SIG-M5 (cell line): ENCODE results near the gene ARPC1A.

ENCODE experiments used
- DNase-seq: peaks from one replicate; lab custom pipeline; 2025; lab: John Stamatoyannopoulos, UW

The ARPC1A gene

DNA sequence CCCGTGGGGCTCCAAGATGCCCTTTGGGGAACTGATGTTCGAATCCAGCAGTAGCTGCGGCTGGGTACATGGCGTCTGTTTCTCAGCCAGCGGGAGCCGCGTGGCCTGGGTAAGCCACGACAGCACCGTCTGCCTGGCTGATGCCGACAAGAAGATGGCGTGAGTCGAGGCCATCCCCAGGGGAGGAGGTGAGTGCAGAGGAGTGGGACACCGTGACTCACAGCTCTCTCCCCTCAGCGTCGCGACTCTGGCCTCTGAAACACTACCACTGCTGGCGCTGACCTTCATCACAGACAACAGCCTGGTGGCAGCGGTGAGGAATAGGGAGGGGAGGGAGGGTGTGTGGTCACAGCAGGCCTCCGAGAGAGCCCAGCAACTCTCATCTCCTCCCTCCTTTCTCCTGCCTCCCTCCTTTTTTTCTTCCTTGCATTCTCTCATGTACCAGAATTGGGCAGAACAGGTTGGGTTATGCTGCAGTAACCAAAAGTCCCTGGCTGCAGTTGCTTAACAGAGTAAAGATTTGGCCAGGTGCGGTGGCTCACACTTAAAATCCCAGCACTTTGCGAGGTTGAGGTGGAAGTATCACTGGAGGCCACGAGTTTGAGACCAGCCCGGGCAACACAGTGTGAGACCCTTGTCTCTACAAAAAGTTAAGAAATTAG, 65.4 kb downstream of the ARPC1A start:
- no peak for DNase-seq

DNA sequence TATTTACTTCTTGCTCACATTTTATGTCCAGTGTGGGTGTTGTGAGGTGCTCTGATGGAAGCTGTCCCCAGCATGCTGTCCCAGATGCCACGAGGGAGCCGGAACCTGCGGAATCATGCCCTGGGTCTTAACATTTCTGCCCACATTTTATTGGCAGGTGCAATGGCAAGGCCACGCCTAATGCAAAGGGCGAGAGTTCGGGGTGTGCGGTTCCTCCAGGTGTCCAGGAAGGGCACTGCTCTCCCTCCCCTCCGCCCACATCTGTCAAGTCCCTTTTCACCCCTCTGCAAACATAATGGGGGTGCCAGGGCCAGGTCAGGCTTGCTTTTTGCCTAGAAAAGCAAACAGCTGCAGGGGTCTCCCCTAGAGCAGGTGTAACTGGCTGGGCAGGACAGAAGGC, 66.3 kb downstream of the ARPC1A start:
- no peak for DNase-seq

DNA sequence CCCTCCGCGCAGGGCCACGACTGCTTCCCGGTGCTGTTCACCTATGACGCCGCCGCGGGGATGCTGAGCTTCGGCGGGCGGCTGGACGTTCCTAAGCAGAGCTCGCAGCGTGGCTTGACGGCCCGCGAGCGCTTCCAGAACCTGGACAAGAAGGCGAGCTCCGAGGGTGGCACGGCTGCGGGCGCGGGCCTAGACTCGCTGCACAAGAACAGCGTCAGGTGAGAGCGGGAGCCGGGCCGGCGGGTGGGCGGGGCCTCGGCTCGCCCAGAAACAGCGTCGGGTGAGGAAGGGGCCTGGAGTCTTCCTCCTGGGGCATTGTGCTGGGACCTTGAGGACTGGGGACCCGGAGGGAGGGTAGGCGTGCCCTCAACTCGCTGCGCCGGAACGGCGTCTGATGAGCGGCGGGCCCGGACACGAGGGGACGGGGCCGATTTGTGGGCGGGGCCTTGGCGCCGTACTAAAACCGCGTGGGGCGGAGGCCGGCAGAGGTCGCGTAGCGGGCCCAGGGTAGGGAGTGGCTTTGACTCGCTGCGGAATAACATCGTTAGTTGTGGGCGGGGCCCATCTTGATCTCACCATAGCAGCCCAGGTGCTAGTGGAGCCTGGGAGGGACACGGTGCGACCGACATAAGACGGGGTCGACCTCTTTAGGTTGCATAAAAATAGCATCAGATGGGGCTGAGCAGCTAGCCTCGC, 67.1 kb downstream of the ARPC1A start:
- DNase-seq: no peak

DNA sequence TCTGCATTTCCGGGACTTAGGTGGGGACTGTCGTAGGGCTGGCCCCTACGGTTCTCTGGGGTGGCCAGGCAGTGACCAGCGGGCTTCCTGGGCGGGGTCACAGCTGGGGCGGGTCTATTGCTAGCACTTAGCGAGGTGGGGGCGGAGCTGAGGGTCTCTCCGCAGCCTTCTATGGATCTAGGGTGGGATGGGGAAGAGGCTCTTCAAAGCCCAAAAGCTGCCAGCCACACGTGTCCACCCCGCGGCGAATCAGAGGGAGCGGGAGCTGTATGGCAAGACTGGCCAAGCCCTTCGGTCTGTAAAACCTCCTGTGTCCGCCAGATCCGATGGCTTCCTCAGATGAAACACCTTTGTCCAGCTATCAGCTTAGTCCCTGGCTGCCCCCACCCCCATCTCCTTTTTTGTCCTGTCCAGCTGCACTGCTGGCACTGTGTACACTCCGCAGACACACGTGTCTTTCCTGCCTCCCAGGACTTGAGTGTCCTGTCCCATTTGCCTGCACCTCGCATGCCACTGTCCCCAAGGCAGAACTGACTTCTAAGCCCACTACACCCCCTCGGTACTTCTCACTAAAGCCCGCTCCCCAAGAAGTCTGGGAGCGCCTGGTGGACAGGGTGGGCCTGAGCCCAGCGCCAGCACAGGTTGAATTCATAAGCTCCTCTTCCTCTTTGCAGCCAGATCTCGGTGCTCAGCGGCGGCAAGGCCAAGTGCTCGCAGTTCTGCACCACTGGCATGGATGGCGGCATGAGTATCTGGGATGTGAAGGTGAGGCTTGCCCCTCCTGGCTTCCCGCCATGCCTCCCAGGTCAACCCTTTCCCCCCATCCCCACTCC, 67.9 kb downstream of the ARPC1A start:
- no peak for DNase-seq

DNA sequence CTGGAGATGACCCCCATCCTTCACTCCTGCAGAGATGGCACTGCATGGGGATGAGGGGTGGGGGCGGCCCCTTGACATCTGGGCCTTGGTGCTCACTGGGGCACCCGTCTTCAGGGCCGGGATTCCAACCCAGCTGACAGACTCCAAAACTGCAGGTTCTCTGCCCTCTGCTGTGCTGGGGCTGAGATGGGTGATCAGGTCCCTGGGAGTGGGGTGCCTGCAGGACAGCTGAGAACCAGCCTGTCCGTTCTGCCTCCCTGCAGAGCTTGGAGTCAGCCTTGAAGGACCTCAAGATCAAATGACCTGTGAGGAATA, 68.4 kb downstream of the ARPC1A start:
- DNase-seq: no peak

DNA sequence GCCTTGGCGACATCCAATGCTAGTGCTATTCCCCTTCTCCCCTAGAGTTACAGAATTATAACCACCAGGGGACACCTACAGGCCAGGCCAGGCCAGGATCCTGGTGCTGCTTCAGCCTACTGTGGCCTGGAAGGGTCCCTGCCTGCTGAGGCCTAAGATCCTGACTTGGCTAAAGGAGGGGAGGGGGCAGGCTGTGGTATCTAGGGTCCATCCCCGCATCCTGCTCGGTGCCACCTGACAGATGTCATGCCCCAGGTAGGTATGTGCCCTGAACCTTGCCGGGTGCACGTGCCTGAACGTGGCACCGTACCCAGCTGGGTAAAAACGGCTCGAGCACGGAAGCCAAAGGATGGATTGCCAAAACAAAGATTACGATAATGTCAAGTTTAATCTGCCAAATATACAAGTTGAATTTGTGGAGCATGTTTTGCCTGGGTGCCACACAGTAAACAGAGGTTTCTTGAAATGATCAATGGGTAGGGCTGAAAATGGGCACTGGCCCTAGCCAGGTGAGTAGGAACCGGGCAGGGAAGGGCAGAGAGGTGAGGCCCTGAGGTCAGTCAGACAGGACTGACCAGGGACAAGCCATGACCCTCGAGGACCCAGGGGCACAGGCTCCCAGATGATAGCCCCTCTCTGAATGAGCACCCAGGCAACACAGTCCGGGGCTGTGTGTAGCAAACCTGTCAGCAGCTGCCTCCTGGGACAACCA, 70.1 kb downstream of the ARPC1A start:
- no peak for DNase-seq

DNA sequence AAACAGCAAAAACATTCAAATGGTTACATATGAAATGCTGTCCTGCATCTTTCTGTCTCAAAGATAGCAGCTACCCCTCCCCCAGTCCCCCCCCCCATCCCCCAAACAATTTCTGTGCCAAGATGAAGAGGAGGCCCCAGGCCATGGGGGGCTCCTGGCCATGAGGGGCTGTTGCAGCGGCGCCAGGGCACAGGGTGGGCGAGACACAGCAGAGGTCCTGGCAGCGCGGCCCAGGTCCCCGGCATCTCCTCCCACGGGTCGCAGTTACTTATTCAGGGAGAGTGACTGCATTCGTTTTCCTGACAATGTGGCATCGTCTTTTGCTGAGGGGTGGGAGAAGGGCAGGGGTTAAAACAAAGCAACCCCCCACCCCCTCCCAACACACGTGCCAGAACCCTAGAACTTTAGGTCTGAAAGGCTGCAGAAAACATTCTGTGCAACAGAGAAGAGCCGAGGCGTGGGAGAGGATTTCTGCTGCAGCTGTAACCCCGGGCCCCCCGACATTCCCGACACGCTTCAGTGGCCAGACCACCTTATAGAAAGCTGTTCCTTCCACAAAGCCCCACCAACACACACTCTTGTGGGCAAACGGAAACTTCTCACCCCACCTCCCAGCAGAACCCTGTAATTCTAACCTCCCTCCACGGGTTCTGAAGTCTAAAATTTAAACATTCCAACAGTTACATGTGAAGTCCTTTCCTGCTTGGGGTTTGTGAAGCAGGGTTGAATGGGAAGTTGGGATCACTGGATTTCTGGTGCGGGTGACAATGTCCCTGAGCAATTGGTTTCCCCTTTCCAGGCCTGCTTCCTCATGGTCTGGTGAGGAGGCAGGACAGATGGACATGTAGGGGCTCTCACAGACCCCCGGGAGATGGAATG, 71.0 kb downstream of the ARPC1A start:
- no peak for DNase-seq

DNA sequence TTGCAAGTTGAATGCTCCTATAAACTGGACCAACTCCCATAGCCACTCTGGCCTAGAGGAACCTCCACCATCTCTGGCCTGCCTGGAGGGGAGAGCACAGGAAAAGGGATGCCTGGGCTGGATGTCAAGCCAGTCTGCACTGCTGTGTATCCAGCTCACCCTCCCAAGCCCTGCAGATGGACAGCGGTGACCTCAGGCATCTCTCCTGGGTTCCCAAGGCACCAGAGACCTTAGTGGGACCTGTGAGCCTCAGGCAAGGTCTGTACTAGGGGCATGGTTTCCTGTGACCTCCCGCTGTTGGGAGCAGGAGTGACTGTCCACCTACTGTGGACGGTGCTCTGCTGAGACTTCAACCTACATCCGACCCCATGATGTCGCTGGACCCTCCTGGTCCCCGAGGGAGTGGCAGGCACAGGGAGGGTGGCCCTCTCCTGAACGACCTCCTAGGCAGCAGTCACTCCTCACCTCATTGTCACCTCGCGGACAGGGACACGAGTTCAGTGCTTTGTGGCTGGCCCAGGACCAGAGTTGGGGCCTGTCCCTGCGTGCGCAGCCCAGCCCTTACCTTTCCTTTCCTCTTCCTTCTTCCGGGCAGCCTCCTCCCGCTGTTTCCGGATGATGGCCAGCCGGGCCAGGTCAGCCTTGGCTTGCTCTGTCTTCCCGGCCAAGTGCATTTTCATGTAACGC, 71.7 kb downstream of the ARPC1A start:
- no peak for DNase-seq

DNA sequence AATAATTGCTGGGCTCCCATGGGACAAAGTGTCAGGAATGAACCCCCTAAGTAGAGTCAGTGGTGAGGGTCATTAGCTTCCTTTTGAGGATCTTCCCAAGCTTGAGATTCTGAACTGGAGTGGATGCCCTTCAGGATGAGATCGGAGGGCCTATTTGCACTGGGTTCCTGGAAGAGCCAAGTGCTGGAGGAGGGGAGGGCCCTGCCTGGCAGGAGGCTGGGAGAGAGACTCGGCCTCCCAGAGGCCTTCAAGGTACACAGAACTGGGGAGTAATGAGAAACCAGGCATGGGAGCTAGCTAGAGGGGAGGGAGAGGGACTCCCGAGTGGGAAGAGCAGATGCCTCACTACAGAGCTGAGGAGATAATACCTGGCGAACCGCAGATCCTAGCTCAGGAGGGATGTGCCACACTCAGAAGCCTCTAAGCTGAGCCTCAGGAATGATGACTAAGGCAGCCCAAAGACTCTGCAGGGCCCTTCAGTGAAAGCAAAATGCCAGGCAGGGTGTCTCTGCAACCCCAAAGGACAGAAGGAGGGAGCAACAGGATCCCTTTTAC, 73.3 kb downstream of the ARPC1A start:
- no peak for DNase-seq

DNA sequence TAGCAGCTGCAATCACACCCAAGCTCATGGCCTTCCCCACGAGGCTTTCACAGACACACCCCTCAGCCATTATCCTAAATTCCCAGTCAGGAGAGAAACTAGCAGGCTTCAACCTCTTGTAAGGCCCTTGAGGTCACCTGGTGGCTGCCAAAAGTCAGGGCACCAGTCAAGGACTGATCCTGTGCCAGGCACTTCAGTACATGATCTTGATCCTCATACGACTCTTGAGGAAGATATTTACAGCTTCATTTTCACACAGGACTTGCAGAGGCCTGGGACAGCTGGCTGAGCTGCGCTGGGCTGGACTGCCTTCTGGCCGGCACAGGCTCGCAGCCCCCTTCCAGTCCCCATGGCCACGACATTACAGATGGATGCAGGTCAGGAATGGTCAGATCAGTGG, 73.9 kb downstream of the ARPC1A start:
- no peak for DNase-seq

DNA sequence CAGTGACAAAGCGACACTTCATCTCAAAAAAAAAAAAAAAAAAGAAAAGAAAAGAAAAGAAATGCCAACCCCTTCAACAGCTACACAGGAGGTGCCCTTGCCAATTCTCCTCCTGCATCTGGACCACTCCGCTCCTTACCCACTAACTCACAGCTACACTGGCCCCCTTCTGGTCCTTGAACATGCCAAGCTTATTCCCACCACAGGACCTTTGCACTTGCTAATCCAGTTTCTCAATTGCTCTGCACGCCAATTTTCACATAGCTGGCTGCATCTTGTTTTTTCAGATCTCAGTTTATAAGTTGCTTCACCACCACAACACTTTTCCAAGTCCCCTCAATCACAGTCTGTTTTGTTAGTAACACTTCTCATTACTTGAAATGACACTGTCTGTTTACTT, 77.2 kb downstream of the ARPC1A start:
- no peak for DNase-seq

DNA sequence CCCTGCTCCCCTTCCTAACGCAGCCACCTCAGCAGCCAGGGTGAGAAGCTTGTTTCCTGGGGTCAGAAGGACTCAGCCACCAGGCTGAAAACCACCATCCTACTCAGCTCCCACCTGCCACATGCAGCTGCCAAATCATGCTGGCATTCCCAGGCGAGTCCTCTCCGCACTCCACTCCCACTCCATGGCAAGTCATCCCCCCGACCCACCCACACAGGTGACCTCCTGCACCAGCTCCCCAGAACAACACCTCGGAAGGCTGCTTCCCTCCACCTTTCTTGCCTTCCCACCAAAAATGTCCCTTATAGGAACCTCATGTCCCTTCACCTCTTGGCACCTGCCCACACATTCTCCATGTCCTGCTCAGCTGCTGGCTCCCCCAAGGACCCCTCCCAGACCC, 78.1 kb downstream of the ARPC1A start:
- no peak for DNase-seq

DNA sequence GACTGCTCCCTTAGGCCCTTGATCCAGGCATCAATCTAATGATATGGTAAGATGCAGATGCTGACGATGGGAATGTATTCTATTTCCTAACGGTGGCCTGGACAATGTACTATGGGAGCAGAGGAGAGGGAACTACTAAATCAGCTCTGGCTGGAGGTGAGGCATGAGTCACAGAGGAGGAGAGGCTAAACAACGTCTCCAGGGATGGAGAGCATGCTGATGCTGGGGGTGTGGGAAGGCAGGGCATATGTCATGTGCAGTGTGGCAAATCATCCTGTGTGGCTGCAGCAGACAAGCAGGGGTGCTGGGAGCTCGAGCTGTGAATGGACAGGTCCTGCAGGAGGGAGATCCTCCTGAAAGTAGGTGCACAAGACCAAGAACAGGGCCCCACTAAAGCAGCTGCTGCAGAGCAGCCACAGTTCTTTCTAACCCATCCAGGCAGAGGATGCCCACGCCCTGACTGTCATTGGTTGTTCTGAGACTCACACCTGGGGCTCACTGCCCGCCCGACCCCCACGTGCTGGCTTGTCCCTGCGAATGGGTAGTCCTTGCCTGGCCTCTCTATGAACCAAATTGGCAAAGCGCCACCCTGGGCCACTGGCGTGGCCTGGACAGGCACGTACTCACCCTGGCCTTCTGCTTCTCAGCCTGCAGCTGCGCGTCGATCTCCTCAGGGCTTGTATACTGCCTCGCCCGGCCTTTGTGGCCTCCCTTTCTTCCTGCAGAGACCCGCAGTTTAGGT, 78.7 kb downstream of the ARPC1A start:
- no peak for DNase-seq

DNA sequence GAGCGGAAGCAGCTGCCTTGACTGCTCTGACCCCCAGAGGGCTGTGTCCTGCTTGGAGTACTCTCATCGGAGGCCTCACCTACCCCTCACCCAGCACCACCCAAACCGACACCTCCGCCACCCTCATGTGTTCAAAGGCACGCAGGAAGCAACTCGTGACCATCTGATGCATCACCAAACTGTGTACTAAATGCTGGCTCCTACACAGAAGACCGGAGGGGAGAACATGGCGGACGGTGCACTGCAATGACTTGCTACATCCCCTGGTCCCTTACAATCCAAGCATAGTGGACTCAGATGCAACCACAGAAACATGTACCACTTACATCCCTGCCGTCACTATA, 79.3 kb downstream of the ARPC1A start:
- no peak for DNase-seq

DNA sequence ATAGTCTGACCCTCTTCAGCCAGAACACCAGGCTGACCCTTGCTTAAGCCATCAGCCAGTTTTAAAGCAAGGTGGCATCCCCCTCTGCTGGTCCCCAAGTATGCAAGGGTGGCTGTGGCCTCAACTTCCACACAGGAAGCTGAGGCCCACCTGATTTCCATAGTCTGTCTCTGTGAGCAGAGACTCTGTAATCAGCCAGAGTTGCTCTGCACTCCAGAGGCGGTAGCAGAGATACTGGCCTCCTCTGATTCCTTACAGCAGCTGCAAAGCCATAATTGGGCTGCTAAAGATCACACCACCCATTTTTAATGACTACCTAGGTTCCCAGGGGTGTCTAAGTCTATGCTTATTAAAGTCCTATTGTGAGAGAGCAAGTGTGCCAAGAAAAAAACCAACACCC, 80.9 kb downstream of the ARPC1A start:
- DNase-seq: no peak

DNA sequence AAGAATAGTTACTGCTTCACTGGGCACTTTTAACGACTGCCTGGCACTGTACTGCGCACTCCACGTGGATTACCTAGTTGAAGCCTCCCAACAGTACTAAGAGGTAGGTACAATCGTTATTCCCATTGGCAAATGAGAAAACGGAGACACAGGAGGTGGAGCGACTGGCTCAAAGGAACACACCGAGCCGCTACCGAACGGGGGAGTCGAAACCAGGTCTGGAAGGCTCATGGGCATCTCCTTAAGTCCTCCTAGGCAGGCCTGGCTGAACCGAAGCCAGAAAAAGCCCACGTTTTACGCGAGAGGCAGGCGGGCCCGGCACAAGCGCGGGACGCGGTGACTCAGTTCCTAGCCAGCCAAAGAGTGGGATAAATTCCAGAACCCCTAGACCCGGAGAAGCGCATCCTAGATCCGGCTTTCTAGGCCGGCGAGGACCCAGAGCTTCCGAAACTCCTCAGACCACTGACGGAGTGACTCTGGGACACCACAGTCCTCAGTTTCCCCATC, 82.2 kb downstream of the ARPC1A start:
- DNase-seq: no peak

DNA sequence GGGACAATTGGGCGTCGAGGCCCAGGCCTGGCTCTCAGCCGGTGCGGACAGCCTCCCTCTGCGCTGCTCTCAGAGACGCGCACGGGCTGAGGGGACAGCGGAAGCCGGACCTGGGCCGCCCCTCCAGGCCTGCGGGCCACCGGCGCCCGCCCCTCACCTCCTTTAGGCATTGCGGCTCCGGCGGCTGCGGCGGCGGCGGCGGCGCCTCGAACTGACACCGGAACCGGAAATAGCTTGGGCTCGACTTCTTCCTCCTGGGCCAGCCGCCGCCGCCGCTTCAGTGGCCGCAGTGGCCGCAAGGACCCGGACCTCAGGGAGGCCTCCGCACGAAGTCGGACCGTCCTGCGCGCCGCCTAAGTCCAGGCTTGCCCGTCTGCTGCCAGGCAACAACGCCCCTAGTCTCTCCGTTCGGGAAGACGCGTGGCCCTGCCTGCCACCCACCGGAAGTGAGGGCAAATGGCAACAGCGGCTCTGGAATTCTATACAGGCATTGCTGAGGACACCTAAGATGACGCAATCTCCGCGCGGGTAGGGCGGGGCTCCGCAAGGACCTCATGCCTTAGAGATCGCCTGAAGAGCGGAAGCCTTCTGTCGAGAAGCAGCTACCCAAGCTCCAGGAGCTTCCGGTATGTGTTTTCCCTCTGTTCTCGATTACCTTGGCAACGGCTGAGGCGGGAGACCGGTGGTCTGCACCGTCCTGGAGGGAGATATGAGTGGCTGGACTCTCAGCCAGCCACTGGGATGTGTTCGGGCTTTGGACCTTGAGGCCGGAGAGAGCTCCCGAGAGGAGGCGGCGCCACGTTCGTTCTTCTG, 82.9 kb downstream of the ARPC1A start, which contains the start of the genes BUD31 and PDAP1:
Gene BUD31 (plus strand): TSS at position 591 of the 813 bp plus-strand sequence. CDS start 2,124 bp downstream, outside the sequence.
Gene PDAP1 (minus strand): TSS at position 219 of the 813 bp plus-strand sequence. CDS start 49 bp downstream, at position 170.
- peak; percentile 73 for DNase-seq

DNA sequence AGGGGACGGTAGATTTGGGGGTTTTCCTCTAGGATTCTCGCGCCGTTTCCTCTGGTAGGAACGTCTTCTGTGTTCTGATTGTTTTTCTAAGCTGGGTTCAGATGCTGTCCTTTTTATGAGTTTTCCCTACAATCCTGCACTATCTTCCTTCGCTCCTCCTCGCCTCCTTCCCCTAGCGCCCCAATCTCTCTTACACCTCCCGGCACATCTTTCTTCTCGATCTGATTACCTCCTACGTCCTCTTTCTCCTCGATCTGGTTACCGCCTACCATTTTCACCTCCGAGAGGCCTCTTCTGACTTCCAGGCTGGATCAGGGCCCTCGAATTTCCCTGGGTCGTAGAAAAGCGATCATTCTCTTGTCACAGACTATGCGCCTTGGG, 83.5 kb downstream of the ARPC1A start:
- no peak for DNase-seq

DNA sequence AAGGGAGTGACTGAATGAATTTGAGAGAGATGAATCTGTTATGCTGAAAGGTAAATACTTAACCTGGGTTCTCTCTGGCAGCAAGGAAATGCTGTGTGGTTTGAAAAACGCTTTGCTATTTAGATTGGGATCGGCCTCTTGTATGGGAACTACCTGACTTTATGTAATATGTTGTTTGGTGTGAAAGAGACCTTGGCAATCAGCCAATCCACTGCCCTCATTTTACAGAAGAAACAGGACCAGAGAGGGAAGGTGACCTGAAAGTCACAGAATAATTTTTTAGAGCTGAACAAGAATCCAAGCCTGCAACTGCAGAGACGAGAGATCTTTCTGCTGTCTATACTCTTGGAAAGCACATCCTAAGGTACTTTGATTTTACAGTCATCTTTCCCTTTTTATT, 84.1 kb downstream of the ARPC1A start:
- DNase-seq: no peak
